GM18502 (cell line): ENCODE measurements around the gene DNAJC15.
"Not testable (repeated sequence)": the region's sequence is repeated elsewhere in the genome, so short reads cannot be mapped to it uniquely, and the experiment has no call there.

Source experiments
- ATAC-seq: cut with Tn5 transposase; IDR thresholded peaks from one replicate; pipeline ENCODE4 v1.9.1; 2021; ENCODE audit warnings: mild to moderate bottlenecking; ENCODE audit not compliant: unreplicated experiment, poor library complexity

DNAJC15 gene

DNA sequence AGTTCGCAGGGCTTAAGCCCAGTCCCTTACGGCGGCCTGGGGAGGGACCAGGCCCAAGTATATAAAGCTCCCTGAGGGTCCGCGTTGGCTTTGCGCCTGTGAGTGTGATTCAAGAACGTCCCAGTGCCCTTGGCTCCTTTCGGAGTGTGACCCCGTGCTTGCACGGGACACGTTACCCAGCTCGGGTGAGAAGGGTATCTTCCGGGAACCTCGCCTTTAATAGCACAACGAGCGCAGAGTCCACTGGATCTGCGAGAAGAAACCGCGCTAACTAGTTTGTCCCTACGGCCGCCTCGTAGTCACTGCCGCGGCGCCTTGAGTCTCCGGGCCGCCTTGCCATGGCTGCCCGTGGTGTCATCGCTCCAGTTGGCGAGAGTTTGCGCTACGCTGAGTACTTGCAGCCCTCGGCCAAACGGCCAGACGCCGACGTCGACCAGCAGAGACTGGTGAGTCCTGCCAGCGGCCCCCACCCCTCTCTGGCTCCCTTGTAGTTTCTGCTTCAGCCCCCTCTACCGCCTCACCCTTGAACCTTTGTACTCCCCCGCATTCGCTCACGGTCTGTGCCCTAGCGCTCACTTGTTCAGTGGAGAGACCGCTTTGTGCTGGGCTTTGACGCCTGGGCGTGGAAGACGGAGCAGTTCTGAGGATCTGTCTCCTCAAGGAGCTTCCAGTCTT lies at the start of gene DNAJC15:
Gene DNAJC15, plus strand, starts transcription at position 298 of the 675 bp plus-strand sequence. Its CDS starts 41 bp downstream, at position 339.
- ATAC-seq, result peak; percentile 81

DNA sequence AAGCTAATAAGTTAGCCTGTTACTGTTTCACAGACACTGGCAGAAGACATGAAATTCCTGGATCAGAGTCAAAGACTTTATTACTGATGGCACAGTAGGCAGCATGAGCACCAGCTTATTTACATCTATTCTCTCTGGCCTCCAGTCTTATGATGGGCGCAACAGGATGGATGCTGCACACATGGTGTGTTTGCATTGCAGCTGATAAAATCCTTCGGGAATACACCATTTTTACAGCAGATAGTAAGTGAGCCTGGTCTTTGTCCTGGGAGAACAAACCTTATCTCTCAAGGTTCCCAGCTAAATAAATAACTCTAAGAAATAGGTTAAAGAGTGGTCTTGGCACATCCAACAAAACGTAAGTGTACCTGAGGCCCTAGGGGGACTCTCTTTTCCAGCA lies 47.3 kb upstream of the DNAJC15 start:
- no peak for ATAC-seq

DNA sequence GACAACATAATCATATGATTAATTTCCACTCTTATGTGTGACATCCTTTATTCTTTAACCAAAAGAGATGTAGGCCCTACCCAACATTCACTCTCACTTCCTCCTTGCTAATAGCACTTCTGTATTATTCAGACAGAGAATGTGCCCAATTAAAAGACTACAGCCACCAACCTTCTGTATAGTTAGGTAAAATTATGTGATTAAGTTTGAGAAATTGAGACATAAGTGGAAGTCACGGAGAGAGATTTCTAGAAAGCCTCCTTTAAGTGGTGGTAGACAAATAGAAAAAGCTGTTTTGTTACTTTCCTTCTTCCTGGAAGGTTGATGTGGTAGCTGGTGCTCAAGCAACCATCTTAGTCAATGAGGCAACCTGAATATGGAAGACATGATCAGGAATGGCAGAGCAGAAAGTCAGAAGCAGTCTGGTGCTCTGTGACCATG lies 46.1 kb upstream of the DNAJC15 start:
- ATAC-seq, result peak; percentile 61

DNA sequence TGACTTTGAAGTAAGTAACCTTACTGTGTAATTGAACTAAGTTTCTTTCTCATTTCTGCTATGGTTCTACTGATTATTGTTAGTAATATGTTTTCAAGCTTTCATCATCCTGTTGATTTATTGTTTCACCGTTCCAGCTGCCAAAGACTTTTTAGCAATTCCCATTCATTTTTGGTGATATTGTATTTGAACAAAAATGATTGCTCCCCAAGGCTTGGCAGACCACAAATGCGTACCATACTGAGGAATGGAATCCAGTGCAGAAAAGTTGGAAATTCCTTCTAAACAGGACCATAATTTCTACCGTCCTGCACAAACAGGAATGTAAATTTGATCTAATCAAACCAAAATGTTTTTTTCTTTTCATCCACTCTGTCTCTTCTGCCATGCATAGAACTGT lies 42.1 kb upstream of the DNAJC15 start:
- no peak for ATAC-seq

DNA sequence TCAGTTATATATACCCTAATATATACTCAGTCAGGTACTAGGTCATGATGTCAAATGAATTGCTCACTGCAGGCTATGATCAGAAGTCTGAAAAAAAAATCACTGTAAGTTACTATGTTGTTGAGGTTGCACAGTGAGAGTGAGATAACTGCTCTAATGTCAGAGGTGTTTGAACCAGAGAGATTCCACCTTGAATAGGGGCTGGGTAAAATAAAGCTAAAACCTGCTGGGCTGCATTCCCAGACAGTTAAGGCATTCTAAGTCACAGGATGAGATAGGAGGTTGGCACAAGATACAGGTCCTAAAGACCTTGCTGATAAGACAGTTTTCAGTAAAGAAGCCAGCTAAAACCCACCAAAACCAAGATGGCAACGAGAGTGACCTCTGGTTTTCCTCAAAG lies 41.5 kb upstream of the DNAJC15 start:
- no peak for ATAC-seq

DNA sequence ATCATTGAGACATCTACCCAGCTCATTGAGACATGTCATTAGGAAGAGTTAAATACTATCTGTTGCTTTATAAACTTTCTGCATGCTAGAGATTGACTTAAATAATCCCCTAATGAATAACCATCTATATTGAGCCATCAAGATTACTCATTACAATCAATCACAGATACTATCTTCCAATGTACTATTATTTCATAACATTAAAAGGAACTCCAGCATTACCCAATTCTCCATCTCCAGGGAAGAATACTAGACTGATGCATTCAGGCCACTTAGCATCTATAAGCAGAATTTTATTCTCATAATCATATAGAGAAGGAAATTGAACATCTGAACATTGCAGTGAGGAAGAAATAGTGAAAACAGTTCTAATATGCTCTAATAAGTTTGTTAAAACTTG lies 39.4 kb upstream of the DNAJC15 start:
- no peak for ATAC-seq

DNA sequence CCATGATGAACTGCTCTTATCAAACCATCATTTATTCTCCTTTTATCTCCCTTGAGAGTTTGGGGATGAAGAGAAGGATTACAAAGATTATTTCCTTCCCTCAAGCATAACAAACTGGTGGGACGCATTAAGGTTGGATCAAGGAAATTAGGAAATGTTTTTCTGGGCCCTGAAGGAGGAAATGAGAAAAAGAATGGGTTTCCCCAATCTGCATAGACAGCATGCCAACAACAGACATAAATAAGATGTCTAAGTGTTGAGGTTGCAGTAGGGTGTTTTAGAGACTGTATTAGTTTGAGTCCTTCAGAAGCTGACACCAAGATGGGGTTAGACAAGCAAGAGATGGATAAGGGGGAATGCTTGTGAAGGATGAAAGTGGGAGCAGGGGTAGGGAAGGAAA lies 38.7 kb upstream of the DNAJC15 start:
- ATAC-seq, result no peak

DNA sequence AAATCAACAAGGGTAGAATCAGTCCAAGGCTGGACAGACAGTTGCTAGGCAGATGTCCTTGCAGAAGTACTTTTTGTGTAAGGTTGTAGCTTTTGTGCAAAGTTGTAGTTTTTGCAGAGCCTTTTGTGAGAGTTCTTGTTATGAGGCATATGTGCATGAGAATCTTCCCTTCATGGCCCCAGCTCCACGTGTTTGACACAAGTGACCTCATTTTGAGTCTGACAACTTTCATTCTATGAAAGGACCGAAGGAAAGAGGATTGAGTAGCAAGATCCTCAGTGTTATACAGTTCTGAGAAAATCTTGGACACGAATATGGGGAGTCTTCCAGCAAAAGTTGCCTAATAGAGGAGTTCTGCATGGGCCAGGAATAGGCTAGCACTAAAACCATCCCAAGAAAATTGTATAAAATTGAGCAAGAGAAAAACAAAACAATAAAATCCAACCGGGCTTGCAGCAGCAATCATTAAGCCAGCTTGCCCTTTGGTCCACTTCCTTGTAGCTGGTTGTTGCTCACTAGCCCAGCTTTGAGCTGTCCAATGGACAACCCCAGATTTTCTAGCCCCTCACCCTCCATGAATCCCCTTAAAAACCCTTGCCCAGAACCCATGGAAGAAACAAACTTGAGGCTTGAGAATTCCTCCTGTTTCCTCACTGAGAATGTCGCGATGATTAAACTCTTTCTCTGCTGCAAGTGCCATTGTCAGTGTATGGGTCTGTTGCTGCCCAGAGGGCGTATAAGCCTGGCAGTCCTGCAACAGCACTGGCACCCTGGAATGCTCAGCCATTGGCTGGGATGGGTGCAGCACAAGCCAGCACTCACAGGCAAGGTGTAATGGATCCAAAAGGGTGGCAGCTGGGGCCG lies 37.8 kb upstream of the DNAJC15 start:
- ATAC-seq, result no peak

DNA sequence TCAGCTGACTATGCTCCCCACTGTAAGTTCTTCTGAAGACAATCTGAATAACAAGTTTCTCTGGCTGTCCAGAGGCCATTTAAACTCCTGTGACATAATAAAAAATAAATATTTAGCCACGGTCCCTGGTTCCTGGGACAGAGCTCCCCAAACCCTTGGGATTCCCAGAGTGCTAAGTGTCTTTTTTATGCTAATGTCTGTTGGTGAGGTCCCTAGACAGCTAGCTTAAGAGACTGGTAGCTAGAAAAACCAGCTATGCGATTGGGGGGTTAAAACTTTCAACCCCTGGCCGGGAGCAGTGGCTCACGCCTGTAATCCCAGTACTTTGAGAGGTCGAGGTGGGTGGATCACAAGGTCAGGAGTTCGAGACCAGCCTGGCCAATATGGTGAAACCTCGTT lies 37.2 kb upstream of the DNAJC15 start:
- no peak for ATAC-seq

DNA sequence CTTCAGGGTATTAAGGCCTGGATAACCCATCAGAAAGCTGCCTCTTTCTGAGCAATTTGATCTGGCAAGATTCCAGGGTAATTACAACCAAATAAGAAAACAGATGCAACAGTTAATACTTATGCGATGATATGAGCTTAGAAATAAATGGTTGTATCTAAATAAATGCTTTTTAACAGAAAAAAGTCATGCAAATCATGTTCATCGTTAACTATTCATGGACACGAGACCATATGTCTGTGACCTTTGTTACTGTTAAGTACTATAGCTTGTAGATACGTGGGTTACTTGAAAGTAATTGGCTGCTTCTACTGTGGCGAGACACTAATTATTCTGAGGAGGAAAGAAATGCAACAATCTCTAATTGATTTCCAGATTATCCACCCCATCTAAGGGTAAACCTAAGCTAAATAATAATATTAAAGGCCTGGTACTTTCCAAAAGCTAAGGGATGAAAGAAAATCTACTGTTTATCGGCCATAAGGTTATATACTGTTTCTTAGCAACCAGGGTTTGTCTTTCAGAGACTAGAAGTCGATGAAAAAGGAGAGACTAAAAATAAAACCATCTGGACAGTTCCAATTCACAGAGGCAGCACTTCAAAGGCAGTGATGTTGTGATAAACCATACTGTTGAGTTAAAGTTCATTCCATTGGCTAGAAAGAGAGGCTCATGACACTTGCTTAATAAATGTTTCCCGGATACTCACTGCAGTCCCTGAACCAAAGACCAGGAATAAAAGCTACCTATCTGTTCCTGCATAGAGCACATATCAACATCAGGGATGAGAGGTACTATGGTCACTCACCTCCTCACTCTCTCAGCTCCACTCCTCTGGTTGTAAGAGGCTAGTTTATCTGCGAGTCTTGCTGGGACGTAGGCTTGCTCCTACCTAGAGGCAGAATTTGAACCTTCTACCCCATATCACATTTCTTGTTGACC lies 32.8 kb upstream of the DNAJC15 start:
- no peak for ATAC-seq

DNA sequence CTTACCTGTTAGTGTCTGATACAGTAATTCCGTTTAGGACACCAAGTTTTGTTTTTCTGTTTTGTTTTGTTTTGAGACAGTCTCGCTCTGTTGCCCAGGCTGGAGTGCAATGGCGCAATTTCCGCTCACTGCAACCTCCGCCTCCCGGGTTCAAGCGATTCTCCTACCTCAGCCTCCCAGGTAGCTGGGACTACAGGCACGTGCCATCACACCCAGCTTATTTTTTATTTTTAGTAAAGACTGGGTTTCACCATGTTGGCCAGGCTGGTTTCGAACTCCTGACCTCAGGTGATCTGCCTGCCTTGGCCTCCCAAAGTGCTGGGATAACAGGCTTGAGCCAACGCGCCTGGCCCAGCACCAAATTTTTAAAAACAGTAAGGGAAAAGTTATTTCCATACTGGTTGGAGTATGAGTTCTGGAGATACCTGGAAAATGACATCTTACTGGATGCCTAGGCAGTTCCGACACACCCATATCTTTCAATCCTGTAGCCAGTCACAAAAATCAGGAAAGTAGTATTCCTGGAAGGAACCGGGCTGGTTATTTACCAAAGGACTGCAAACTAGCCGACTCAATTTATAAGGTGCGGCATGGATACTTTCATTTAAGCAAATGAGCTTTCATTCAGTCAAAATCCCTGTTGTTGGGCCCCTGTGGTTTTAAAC lies 32.0 kb upstream of the DNAJC15 start:
- ATAC-seq, result not testable (repeated sequence)

DNA sequence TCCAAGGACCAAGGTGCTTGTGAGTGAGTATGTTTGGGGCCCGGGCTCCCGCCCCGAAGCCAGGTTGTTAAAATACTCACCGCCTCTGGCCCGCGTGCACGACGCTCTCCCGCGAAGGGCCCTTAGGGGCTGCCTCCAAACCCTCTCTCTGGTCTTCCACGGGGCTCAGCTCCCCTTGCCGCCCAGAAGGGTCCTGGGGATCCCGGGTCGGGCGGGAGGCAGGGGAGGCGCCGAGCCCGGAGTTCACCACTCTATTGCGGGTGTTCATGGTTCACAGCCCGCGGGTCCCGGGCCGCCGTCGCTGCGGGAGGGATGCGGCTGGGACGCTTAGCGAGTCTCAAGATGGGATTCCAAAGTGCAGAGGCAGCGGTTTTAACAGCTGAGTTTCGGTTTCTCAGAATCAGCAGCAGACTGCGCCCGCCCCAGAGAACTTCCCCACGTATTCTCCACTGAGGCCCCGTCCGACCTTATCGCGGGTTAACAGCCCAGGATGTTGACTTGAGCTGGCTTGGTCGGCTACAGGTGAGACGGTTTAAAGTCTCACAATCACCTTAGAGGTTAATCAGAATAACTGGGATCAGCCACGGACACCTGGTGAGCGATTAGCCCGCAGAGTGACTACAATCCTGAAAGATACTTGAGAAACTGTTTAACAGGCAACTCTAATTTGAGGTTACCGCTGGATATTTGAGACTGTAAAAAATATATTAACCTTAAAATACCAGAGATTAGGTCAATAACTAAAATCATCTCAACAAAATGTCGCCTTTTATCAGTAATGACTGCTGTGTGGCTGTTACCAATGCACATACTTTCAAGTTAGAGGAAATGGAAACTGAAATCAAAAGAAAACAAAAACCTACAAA lies 31.3 kb upstream of the DNAJC15 start, which contains the start of gene EPSTI1:
Gene EPSTI1, minus strand, starts transcription at position 344 of the 866 bp plus-strand sequence. Its CDS starts 76 bp downstream, at position 268.
- peak; percentile 77 for ATAC-seq

DNA sequence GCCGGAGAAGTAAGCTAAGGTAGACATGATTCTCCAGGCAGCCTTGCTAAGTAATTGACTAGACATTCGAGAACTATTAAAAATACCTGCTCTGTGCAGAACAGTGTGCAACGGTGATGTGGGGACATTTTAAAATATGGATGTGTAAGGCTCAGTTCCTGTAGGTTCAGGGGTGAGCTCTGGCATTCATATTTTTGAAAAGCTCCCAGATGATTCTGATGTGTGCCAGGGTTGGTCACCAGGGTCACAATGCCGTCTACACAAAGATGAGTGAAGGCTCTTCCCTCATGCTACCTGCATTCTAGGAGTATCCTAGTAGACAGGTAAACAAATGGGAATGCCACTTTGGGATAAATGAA lies 30.6 kb upstream of the DNAJC15 start:
- ATAC-seq, result peak; percentile 13

DNA sequence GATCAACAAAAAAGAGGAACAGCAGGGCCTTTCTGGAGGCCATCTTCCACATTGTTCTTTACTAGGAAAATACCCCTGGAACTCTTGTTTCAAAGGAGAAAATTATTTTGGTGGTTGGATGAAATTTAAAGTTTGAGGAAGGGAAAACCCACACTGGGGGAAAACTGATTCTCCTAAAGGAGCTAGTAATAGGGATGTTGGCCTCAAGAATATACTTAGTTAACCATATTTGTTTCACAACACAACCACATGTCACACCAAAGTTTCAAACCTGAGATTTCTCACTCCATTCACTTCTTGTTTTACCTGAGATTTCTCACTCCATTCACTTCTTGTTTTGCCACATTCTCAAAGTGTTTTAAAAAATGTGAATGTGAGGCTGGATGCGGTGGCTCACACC lies 28.5 kb upstream of the DNAJC15 start:
- ATAC-seq, result no peak

DNA sequence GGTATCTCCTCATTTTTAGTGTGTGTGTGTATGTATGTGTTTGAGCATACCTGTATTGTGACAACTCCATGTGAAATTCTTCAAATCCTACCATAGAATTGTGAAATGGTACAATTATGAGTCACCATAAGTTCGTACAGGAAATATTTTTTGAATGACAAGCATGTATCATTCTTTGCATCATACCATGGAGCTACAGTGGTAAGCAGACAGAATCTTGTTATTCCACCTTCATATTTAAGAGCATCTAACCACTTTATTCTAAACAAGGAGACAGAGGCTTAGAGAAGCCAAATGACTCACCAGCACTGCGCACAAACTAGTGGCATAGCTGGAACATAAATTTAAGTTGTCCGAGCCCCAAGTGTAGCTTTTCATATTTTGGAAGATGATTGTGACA lies 26.8 kb upstream of the DNAJC15 start:
- ATAC-seq, result no peak

DNA sequence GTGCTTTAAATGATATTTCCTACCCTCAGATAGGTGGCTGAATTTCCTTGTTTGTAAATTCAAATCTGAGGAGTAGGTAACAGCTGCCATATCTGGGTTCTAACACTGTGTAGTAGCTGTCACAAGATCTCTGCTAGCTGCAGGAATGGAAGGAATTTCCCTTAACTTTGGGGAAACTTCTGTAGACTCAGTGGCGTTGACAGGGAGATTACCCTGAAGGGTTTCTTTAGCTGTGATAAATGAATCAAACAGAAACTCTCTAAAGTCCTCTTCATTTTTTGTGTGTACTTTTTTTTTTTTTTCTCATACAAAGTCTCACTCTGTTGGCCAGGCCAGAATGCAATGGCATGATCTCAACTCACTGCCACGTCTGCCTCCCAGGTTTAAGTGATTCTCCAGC lies 26.0 kb upstream of the DNAJC15 start:
- ATAC-seq, result peak; percentile 62

DNA sequence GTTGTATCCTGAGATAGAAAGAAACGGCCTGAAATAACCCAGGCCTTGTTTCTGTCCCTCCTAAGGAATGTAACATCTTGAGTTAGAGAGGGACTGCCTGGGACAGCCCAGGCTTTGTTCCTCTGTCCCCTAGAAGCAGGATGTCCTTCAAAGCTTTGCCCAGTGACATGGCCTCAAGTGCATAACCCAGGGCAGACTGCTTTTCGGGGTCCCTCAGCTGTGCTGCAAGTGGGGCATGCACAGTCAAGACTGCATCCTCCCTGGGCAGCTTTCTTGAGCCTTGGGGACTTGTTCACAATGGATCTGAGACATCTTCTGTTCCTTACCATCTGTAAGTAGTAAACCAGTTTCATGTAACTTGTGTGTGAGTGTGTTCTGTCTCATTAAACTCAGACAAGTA lies 23.9 kb upstream of the DNAJC15 start:
- no peak for ATAC-seq

DNA sequence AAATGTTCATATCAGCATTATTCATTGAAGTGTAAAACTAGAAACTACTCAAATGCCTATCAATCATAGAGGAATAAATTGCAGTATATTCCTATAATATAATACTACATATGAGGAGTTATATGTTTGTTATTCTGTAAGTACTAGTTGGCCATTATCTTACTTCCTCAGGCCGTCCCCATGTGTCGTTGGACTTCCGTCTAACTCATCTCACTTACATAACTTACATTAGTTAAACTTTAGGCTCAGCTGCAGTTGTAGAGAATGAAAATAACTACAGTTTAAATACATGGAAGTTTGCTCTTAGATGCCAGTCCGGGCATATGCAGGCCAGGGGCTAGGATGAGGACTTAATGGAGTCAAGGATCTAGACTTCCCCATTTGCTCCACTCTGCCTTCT lies 22.7 kb upstream of the DNAJC15 start:
- no peak for ATAC-seq

DNA sequence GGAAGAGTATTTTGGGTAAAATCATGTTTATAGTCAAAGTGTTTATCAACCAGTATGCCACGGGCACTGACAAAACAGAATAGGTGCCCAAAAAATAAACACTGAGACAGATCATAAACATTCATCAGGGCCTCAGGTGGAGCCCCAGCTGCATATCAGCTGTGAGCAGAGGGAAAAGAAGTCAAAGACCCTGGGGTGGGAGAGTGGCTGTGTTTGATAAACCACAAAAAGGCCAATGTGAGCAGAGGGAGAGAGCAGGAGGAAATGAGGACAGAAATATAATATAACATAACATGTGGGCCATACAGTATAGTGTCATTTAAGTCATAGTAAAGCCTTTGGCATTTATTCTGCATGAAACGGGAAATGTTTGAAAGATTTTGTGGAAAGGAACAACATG lies 21.4 kb upstream of the DNAJC15 start:
- no peak for ATAC-seq
